TTC549 (cell line): ENCODE results near the gene PDE10A.
"Not testable (repeated sequence)": the region's sequence is repeated elsewhere in the genome, so short reads cannot be mapped to it uniquely, and the experiment has no call there.

Experiments used
- FAIRE-seq: peaks from 2 replicates; lab custom pipeline; 2012; peaks lifted over from hg19 to GRCh38; lab: Jason Lieb, UNC

Gene PDE10A

GRCh38 chr6:165624871-165625639 lies 38.0 kb downstream of the PDE10A start:
- FAIRE-seq, result no peak

DNA sequence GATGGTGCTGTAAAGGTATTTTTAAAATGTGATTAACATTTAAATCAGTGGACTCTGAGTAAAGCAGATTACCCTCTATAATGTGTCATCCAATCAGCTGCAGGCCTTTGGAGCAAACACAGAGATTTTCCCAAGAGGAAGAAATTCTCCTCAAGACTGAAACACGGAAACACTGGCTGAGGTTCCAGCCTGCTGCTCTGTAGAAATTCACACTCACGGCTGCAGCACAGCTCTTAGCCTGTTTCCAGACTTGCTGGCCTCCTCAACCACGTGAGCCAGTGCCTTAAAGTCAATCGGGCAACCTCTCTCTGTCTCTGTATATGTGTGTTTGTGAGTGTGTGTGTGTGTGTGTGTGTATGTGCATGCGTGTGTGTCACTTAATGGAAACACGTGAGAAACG lies 41.1 kb downstream of the PDE10A start:
- FAIRE-seq, result no peak

DNA sequence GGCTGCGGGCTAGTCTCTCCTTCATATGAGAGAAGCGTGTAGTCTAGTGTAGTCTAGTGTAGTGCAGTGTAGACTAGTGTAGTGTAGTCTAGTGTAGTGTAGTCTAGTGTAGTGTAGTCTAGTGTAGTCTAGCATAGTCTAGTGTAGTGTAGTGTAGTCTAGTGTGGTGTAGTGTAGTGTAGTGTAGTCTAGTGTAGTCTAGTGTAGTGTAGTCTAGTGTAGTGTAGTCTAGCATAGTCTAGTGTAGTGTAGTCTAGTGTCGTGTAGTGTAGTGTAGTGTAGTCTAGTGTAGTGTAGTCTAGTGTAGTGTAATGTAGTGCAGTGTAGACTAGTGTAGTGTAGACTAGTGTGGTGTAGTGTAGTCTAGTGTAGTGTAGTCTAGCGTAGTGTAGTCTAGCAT lies 44.1 kb downstream of the PDE10A start:
- FAIRE-seq, result not testable (repeated sequence)

GRCh38 chr6:165618241-165618640 lies 44.8 kb downstream of the PDE10A start:
- FAIRE-seq, result no peak

DNA sequence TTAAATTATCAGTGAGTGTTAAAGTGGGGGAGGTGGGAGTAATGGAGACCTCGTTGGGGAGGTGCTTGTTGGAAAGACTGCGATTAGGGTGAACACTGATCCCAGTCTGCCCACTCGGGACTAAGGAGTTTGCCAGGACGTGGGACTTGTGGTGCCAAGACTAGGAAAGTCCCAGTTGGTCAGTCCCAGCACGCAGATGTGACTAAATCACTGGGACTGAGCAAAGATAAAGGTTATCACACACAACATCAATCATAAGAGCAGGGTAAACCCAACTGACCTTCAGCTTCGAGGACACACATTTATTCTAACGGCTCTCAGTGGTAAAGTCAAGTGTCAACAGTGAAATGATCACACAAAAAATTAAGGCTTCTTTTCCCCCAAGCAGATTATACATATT lies 45.5 kb downstream of the PDE10A start:
- FAIRE-seq, result no peak

GRCh38 chr6:165616116-165616515 lies 46.9 kb downstream of the PDE10A start:
- FAIRE-seq, result no peak

DNA sequence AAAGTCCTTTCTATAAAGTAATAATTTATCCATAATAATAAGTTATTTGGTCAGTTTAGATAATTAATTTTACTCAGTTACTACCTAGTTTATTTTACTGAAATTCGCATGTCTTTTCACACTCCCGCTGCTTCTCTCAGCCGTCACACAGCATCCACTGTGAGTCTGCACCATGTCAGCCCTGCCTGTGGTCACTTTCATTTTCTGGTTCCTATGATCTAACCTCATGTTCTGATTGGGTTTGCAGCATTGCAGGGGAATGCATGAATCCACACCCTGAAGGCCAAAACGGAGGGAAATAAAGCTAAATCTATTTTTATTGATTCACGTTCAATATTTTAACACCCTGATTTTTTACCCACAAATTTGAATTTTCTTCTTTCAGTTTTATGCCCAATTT lies 47.4 kb downstream of the PDE10A start:
- FAIRE-seq, result no peak

- FAIRE-seq, result no peak
Observed at GRCh38 chr6:165611294-165611693, 51.7 kb downstream of the PDE10A start.

DNA sequence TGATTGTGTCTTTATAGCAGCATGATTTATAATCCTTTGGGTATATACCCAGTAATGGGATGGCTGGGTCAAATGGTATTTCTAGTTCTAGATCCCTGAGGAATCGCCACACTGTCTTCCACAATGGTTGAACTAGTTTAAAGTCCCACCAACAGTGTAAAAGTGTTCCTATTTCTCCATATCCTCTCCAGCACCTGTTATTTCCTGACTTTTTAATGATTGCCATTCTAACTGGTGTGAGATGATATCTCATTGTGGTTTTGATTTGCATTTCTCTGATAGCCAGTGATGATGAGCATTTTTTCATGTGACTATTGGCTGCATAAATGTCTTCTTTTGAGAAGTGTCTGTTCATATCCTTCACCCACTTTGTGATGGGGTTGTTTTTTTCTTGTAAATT lies 54.5 kb downstream of the PDE10A start:
- not testable (repeated sequence) for FAIRE-seq

GRCh38 chr6:165606740-165607008 lies 56.4 kb downstream of the PDE10A start:
- no peak for FAIRE-seq

DNA sequence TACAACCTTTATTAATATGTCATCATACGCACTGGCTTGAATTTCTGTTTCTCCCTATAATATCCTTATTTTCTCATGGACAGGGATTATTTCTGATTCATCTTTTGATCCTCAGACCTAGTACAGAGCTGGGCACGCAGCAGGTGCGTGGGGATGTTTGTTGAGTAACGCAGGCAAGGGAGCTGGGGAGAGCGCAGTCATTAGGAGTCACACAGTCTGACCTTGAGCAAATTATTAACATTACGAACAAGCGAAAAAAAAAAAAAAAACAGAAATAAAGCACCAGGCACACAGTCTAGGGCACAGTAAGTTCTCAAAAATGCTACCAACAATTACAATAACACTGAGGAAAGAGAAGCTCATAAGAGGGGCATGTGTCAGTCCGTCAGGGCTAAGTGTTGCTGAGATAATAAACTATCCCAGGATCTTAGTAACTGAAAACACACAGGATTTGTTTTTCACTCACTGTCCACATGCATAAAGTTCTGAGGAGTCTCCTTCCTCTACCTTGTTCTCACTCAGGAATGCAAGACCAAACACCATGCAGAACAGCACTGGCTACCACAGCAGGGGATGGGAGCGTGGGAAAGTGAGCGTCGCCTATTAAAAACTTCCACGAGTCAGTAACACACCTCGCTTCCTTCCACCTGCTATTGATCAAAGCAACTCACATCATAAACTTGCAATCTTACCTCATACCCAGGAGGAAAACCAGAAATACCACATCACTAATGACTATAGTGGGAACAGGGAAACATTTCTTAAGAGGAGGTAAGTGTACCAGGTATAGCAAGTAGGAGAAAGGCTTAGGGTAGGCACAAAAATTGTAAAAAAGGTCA lies 56.9 kb downstream of the PDE10A start:
- FAIRE-seq, result no peak

- no peak for FAIRE-seq
Observed at GRCh38 chr6:165605182-165605875, 57.7 kb downstream of the PDE10A start.

- no peak for FAIRE-seq
Observed at GRCh38 chr6:165602291-165602690, 60.8 kb downstream of the PDE10A start.

GRCh38 chr6:165600606-165601005 lies 62.4 kb downstream of the PDE10A start:
- no peak for FAIRE-seq

DNA sequence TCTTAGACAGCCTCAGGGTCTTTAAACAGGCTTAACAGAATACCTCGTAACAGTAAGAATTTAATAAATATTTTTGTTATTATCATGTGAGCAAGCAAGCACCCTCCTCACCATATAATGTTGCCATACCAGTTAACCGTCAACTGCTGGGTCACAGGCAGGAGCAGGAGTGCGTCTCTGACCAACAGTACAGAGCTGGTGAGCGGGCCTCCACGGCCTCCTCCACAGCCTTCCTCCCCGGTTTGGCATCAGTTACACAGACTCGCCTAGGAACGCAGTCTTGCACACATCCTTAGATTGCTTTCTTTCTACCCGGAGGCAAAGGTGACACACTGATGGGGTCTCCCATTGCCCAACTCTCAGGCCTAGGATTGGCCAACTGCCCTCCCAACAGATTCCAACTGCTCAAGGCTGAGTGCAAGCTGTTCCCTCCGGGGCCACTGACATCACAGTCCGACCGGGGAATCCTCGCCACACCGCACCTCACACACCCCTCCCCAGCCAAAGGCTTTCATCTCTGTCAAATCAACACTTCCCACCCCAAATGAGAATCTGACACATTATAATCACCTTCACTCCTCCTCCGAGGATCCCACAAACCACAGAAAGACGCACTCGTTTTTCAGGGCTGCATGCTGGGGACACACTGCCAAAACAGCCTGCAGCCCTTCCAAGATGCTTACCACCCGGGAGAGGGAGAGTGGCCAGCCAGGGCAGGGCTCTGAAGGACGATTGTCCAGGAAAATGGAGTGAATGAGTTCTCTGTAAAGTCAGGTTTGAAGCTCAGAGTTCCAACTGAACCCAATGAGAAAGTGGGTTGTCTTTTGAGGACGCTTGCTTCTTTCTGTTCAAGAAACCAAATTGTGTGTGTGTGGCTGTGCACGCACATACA lies 63.2 kb downstream of the PDE10A start:
- no peak for FAIRE-seq

- FAIRE-seq, result no peak
Observed at GRCh38 chr6:165599121-165599520, 63.9 kb downstream of the PDE10A start.

GRCh38 chr6:165597821-165598220 lies 65.2 kb downstream of the PDE10A start:
- no peak for FAIRE-seq

GRCh38 chr6:165594584-165595333 lies 68.3 kb downstream of the PDE10A start:
- no peak for FAIRE-seq

- not testable (repeated sequence) for FAIRE-seq
Observed at GRCh38 chr6:165592947-165593346, 70.1 kb downstream of the PDE10A start.

DNA sequence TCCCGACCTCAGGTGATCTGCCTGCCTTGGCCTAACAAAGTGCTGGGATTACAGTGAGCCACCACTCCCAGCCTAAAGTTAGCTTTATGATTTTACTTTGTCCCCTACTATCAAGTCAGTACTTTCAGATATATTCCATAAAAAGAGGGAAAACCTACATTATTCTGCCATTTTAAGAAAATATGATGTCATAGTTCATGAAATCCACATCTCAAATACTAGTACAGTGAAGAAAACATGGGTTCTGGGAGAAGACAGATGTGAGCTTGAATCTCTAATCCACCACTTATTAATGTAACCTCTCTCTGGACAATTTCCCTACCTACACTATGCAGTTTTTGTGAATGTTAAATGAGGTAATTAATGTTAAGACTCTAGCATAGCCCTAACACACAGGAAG lies 74.5 kb downstream of the PDE10A start:
- no peak for FAIRE-seq

GRCh38 chr6:165587206-165587605 lies 75.8 kb downstream of the PDE10A start:
- FAIRE-seq, result no peak
